ENCODE data around the gene PURB. TPM values are rescaled to one million over a fixed set of nuclear protein-coding genes. Genes with fewer than 3 reads are reported as not detected.

The PURB gene
- total and polyA plus RNA-seq, 9 of the 15 experiments (the other 6 are each of a cell fraction or from before 2014, with no cell fraction given), result 1.6 to 14.1 (median 8.8) TPM

DNA sequence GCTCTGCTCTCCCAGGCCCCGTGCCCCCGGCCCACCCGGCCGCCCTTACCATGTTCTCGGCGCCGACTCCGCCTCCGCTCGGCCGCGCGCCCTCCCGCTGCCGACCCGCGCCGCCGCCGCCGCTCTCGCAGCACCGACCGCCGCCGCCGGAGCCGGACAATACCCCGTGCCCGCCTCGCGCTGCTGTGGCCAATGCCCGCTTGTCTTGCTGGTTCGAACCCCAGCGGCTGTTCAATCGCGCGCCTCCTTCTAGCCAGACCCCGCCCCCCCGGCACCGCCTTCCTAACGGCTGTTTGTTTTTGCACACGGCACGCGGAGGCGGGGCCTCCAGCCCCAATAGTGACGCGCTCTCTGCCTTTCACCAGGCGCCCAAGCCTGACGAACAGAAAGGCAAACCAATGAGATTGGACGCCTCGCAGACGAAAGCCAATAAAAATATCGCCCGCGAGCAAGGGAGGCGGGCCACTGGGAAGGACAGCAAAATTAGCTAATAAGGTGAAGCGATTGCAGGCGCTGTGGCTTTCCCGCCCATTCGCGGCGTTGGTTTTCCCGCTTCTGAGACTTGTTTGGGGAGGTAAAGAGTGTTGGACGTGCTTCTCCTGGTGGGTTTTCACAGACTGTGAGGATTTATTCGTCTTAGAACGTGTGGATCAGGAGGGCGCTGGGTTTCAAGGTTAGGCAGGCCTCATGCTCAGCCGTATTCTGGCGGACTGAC lies 37.3 kb downstream of the PURB start, which contains the start of gene H2AZ2 (continued):
- TF ChIP-seq, protein P1, sequence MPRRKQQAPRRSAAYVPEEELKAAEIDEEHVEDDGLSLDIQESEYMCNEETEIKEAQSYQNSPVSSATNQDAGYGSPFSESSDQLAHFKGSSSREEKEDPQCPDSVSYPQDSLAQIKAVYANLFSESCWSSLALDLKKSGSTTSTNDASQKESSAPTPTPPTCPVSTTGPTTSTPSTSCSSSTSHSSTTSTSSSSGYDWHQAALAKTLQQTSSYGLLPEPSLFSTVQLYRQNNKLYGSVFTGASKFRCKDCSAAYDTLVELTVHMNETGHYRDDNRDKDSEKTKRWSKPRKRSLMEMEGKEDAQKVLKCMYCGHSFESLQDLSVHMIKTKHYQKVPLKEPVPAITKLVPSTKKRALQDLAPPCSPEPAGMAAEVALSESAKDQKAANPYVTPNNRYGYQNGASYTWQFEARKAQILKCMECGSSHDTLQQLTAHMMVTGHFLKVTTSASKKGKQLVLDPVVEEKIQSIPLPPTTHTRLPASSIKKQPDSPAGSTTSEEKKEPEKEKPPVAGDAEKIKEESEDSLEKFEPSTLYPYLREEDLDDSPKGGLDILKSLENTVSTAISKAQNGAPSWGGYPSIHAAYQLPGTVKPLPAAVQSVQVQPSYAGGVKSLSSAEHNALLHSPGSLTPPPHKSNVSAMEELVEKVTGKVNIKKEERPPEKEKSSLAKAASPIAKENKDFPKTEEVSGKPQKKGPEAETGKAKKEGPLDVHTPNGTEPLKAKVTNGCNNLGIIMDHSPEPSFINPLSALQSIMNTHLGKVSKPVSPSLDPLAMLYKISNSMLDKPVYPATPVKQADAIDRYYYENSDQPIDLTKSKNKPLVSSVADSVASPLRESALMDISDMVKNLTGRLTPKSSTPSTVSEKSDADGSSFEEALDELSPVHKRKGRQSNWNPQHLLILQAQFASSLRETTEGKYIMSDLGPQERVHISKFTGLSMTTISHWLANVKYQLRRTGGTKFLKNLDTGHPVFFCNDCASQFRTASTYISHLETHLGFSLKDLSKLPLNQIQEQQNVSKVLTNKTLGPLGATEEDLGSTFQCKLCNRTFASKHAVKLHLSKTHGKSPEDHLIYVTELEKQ (CRISPR knock-in tag; IDR thresholded peaks at IDR 0.05), result no peak
- TF ChIP-seq CCNT2 (IDR thresholded peaks at IDR 0.05; ENCODE audit: borderline replicate concordance, extremely low read depth, insufficient read length, low read depth, low read length), result no peak
- TF ChIP-seq NCOA2 (IDR thresholded peaks at IDR 0.05; ENCODE audit: partially characterized antibody in 2 of 2), result no peak
- TF ChIP-seq KAT7 (CRISPR knock-in tag; IDR thresholded peaks at IDR 0.05; ENCODE audit: borderline replicate concordance), result no peak
- TF ChIP-seq ZNF175 (CRISPR knock-in tag; IDR thresholded peaks at IDR 0.05; ENCODE audit: low read depth), result no peak
- TF ChIP-seq ZNF224 (CRISPR knock-in tag; IDR thresholded peaks at IDR 0.05), result no peak
- no peak for TF ChIP-seq CREBBP (IDR thresholded peaks at IDR 0.05; ENCODE audit: low read depth, low read length)
- no peak for TF ChIP-seq ZNF274 (IDR thresholded peaks at IDR 0.05; ENCODE audit: borderline replicate concordance, low read depth, low read length)
- TF ChIP-seq HDAC8 (tag; IDR thresholded peaks at IDR 0.05), result no peak; the same call in 1 of the 2 replicates
- TF ChIP-seq TFAM (CRISPR knock-in tag; conservative IDR thresholded peaks at IDR 0.05), result no peak
- no peak for TF ChIP-seq CHD4 (IDR thresholded peaks at IDR 0.05; ENCODE audit: insufficient read depth, insufficient replicate concordance, low read depth, low read length, poor library complexity, severe bottlenecking)
- TF ChIP-seq HDAC6 (IDR thresholded peaks at IDR 0.05; ENCODE audit: low read depth, low read length), result no peak
- TF ChIP-seq, protein P2, sequence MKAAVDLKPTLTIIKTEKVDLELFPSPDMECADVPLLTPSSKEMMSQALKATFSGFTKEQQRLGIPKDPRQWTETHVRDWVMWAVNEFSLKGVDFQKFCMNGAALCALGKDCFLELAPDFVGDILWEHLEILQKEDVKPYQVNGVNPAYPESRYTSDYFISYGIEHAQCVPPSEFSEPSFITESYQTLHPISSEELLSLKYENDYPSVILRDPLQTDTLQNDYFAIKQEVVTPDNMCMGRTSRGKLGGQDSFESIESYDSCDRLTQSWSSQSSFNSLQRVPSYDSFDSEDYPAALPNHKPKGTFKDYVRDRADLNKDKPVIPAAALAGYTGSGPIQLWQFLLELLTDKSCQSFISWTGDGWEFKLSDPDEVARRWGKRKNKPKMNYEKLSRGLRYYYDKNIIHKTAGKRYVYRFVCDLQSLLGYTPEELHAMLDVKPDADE (conservative IDR thresholded peaks at IDR 0.05; ENCODE audit: control insufficient read depth, low read depth, low read length), result no peak
- peak; percentile 60 for TF ChIP-seq ZFX (CRISPR knock-in tag; IDR thresholded peaks at IDR 0.05)
- no peak for TF ChIP-seq ZKSCAN1 (IDR thresholded peaks at IDR 0.05; ENCODE audit: low read depth, low read length)
- TF ChIP-seq CBX2 (IDR thresholded peaks at IDR 0.05; ENCODE audit: insufficient read depth, low read length, poor library complexity, severe bottlenecking), result no peak
- TF ChIP-seq SRSF9 (IDR thresholded peaks at IDR 0.05; ENCODE audit: borderline replicate concordance, low read depth, low read length), result no peak
- 0 out of 4 replicates have a peak, but pooled peaks of 1 of the 2 experiments have one; percentile 33 for TF ChIP-seq SIN3A (IDR thresholded peaks at IDR 0.05; ENCODE audit: borderline replicate concordance in 2 of 2, control insufficient read depth in 1 of 2, low read depth in 2 of 2, low read length in 2 of 2)
- TF ChIP-seq, protein P3, sequence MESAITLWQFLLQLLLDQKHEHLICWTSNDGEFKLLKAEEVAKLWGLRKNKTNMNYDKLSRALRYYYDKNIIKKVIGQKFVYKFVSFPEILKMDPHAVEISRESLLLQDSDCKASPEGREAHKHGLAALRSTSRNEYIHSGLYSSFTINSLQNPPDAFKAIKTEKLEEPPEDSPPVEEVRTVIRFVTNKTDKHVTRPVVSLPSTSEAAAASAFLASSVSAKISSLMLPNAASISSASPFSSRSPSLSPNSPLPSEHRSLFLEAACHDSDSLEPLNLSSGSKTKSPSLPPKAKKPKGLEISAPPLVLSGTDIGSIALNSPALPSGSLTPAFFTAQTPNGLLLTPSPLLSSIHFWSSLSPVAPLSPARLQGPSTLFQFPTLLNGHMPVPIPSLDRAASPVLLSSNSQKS (CRISPR knock-in tag; IDR thresholded peaks at IDR 0.05), result no peak
- TF ChIP-seq NBN (IDR thresholded peaks at IDR 0.05; ENCODE audit: low read depth), result no peak
- 0 out of 2 replicates have a peak, but pooled peaks have one; percentile 28 for TF ChIP-seq MEF2A (IDR thresholded peaks at IDR 0.05; ENCODE audit: control insufficient read depth, low read depth, low read length)
- no peak for TF ChIP-seq DPF2 (IDR thresholded peaks at IDR 0.05)

Measured in K562 (cell line).